Fibroblast of pulmonary artery (primary cell): Measurements from ENCODE around the gene CD2AP.

Experiments
- DNase-seq: peaks from one replicate; pipeline ENCODE4 v3.0.0-alpha.2; 2010; ENCODE audit warnings: low read depth
- H3K4me3 ChIP-seq: replicated peaks from 2 replicates; pipeline ENCODE4 v1.5.1; 2011; ENCODE audit warnings: low read depth, mild to moderate bottlenecking, control low read depth, low read length, moderate library complexity
- TF ChIP-seq, protein P1 (sequence below): IDR thresholded peaks from 2 replicates; pipeline ENCODE4 v1.5.1; 2011; ENCODE audit warnings: mild to moderate bottlenecking, control low read depth, low read length, inconsistent platforms; ENCODE audit errors: missing control alignments

CD2AP gene

DNA sequence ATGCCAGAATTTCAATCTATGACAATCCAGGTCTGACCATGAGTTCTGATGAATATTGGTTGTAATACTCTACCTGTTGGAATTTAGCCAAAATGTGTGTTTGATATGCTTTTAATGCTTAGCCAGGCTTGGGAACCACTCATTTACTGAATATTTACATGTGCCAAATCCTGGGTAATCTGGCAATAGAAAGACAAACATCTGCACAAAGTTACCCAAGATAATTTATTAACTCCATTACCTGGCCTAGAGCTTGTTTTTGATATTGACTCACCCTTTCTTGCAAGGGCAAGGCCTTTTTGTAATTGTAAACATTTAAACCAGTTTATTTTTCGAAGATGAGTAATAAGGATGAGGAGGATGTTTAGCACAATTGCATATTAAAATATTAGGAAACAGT is 13.5 kb upstream of the CD2AP start:
- H3K4me3 ChIP-seq: no peak overlapping the region
- DNase-seq: no peak
- TF ChIP-seq, protein P1, sequence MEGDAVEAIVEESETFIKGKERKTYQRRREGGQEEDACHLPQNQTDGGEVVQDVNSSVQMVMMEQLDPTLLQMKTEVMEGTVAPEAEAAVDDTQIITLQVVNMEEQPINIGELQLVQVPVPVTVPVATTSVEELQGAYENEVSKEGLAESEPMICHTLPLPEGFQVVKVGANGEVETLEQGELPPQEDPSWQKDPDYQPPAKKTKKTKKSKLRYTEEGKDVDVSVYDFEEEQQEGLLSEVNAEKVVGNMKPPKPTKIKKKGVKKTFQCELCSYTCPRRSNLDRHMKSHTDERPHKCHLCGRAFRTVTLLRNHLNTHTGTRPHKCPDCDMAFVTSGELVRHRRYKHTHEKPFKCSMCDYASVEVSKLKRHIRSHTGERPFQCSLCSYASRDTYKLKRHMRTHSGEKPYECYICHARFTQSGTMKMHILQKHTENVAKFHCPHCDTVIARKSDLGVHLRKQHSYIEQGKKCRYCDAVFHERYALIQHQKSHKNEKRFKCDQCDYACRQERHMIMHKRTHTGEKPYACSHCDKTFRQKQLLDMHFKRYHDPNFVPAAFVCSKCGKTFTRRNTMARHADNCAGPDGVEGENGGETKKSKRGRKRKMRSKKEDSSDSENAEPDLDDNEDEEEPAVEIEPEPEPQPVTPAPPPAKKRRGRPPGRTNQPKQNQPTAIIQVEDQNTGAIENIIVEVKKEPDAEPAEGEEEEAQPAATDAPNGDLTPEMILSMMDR: no peak

DNA sequence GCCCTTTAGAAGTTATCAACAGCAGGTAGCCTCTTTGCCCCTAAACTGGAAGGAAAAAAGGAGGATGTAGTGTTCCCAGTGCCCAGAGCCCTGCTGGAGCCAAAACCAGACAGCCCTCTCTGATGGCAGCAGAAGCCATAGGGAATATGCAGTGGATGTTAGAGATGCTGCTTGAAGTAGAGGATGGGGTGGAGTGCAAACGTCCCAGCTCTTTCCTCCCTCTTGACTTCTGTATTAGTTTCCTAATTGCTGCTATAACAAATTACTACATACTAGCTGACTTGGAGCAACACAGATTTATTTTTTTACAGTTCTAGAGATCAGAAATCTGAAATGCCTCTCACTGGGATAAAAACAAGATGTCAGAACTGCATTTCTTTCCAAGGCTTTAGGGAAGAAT is 12.5 kb upstream of the CD2AP start:
- TF ChIP-seq, protein P1: no peak

DNA sequence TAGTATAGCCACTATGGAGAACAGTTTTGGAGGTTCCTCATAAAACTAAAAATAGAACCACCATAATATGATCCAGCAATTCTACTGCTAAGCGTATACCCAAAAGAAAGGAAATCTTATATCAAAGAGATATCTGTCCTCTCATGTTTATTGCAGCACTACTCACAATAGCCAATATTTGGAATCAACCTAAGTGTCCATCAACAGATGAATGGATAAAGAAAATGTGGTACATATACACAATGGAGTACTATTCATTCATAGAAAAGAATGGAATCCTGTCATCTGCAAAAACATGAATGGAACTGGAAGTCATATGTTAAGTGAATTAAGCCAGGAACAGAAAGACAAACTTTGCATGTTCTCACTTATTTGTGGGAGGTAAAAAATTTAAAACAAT is 5.7 kb upstream of the CD2AP start:
- TF ChIP-seq, protein P1: no peak
- no peak for DNase-seq
- H3K4me3 ChIP-seq: no peak overlapping the region

More for the DNA sequence above, 12.5 kb upstream of the CD2AP start:
- no peak overlapping the region for H3K4me3 ChIP-seq
- DNase-seq: no peak

DNA sequence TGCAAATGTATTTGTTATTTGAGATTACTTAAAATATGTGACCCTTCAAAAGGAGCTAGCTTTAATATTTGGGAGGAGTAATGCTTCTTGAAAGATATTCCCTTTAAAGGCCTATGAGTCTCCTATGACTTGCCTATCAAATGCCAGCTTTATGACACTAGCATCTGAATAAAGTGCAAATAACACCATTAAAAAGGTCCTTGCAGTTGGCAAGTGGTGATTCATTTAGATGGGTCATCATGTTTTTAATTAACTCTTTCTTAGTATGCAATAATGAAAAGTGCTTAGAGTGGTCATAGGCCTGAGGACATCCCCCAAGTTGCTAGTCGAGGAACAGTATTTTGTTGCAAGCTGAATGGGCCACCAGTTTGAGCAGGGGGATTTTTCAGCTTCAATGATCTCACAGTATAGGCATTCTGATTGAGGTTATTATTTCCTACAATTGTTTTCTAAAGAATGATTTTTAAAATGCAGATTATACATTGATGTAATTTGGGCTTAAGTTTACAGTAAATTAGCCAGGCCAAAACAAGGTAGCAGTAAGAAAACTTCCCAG is 3.7 kb upstream of the CD2AP start:
- TF ChIP-seq, protein P1: no peak
- H3K4me3 ChIP-seq: no peak overlapping the region
- no peak for DNase-seq

DNA sequence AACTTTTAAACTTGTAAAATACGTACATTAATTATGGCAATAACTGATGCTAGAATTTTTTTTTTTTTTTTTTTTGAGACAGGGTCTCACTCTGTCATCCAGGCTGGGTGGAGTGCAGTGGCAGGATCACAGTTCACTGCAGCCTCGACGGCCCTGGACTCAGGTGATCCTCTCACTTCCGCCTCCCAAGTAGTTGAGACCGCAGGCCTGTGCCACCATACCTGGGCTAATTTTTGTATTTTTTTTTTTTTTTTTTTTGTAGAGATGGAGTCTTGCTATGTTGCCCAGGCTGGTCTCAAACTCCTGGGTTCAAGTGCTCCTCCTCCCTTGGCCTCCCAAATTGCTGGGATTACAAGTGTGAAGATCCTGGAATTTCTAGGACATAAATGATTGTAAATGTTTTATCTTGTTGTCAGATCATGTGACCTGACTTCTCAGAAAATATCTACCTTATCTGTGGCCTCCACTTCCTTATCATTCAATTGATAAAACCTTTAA is 2.2 kb upstream of the CD2AP start:
- no peak for DNase-seq
- TF ChIP-seq, protein P1: no peak

DNA sequence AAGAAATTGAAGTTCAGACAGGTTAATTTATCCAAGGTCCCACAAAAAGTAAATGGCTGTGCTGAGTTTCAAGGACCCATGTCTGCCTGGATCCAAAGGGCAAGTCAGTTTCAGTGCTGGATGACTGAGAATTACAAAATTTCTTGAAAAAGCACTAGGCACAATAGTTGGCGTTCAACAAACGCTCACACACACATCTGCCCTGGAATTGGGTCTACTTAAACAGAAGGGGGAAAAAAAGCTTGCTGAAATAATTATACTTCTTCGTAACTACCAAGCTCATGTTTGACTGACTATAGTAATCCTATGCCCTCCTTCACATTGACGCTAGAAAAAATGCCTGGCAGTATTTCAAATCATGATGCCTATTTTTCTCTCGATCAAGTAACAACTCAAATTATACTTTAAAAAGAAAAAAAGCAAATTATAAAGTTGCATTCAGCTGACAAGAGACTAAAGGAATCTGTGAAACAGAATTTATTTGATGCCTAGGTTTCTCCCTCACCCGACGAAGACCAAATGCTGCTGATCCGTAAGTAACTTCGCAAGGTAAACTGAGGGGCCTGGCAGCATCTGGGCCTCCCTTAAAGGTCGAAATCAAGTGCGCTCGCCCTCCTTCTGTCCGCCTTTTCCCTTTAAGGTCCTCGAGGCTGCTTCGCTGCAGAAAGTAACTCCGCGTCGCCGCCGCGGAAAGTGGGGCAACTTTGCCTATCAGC is 650 bp upstream of the CD2AP start:
- TF ChIP-seq, protein P1: no peak
- H3K4me3 ChIP-seq: peak overlapping the region; percentile 88

More for the DNA sequence above, 2.2 kb upstream of the CD2AP start:
- H3K4me3 ChIP-seq: no peak overlapping the region

More for the DNA sequence above, 650 bp upstream of the CD2AP start:
- DNase-seq: no peak
